SK-MEL-5 (cell line): ENCODE data around the gene GTF3C1. TPM values are rescaled to one million over a fixed set of nuclear protein-coding genes. Genes with fewer than 3 reads are reported as not detected.
"Not testable (repeated sequence)": the region's sequence is repeated elsewhere in the genome, so short reads cannot be mapped to it uniquely, and the experiment has no call there.

Experiments used
- DNase-seq: peaks from one replicate; pipeline ENCODE4 v3.0.0-alpha.2; 2016; ENCODE audit warnings: low read depth, low spot score
- in situ Hi-C: cut with HindIII; loops from 2 replicates; pipeline ENCODE4 v1.10.0; 2016; ENCODE audit warnings: low sequenced_read_pairs, high pct_unique_total_duplicates, low pct_unique_long_range_greater_than_20kb
- total RNA-seq: library from RNA; depleted of rRNA; stranded (reverse); fragments of >200 nt; shearing (Covaris generic); gene quantifications from 2 replicates; pipeline ENCODE4 v1.2.3, GENCODE V29; 2014

Gene GTF3C1
- total RNA-seq, 1 experiment from 2014 or later: 33.9 TPM

- DNase-seq, in situ Hi-C loops: not testable (repeated sequence)
Measured at GRCh38 chr16:27570986-27571385, 21.3 kb upstream of the GTF3C1 start.

GRCh38 chr16:27568077-27568476, 18.4 kb upstream of the GTF3C1 start:
- no peak for DNase-seq
- in situ Hi-C loops: no loop called here

GRCh38 chr16:27566417-27566816, 16.7 kb upstream of the GTF3C1 start:
- in situ Hi-C loops: no loop called here

GRCh38 chr16:27564224-27564623, 14.5 kb upstream of the GTF3C1 start:
- no peak for DNase-seq
- in situ Hi-C loops: no loop called here

More at GRCh38 chr16:27566417-27566816, 16.7 kb upstream of the GTF3C1 start:
- no peak for DNase-seq

- in situ Hi-C loops: no loop called here
- no peak for DNase-seq
Measured at GRCh38 chr16:27561216-27561615, 11.5 kb upstream of the GTF3C1 start.

- DNase-seq: no peak
- in situ Hi-C loops: no loop called here
Measured at GRCh38 chr16:27558932-27559331, 9.2 kb upstream of the GTF3C1 start.

GRCh38 chr16:27558434-27558833, 8.7 kb upstream of the GTF3C1 start:
- DNase-seq: no peak
- in situ Hi-C loops: no loop called here

GRCh38 chr16:27556471-27556870, 6.8 kb upstream of the GTF3C1 start:
- in situ Hi-C loops: no loop called here
- DNase-seq: no peak

- in situ Hi-C loops: no loop called here
- no peak for DNase-seq
Measured at GRCh38 chr16:27551036-27551435, 1.3 kb upstream of the GTF3C1 start.

GRCh38 chr16:27550582-27550920, 838 bp upstream of the GTF3C1 start:
- in situ Hi-C loops: no loop called here
- no peak for DNase-seq

GRCh38 chr16:27549464-27549745, 308 bp downstream of the GTF3C1 start:
- in situ Hi-C loops: no loop called here
- peak; percentile 6 for DNase-seq

GRCh38 chr16:27547851-27548250, 1.9 kb downstream of the GTF3C1 start:
- DNase-seq: no peak

GRCh38 chr16:27547134-27547533, 2.6 kb downstream of the GTF3C1 start:
- DNase-seq: no peak
- in situ Hi-C loops: no loop called here

More at GRCh38 chr16:27547851-27548250, 1.9 kb downstream of the GTF3C1 start:
- in situ Hi-C loops: no loop called here

GRCh38 chr16:27544671-27545070, 5.0 kb downstream of the GTF3C1 start:
- DNase-seq: no peak
- in situ Hi-C loops: no loop called here

- in situ Hi-C loops: no loop called here
- no peak for DNase-seq
Measured at GRCh38 chr16:27543801-27544200, 5.9 kb downstream of the GTF3C1 start.

GRCh38 chr16:27539636-27540035, 10.1 kb downstream of the GTF3C1 start:
- DNase-seq: no peak
- in situ Hi-C loops: no loop called here

GRCh38 chr16:27539120-27539519, 10.6 kb downstream of the GTF3C1 start:
- DNase-seq: no peak
- in situ Hi-C loops: no loop called here

GRCh38 chr16:27538528-27538927, 11.2 kb downstream of the GTF3C1 start:
- no peak for DNase-seq
- in situ Hi-C loops: no loop called here

GRCh38 chr16:27534256-27534655, 15.5 kb downstream of the GTF3C1 start:
- no peak for DNase-seq
- in situ Hi-C loops: no loop called here
